Medulla oblongata (tissue), 1 donor: ENCODE data around the gene SHQ1.
"Not testable (repeated sequence)": the region's sequence is repeated elsewhere in the genome, so short reads cannot be mapped to it uniquely, and the experiment has no call there.

Source experiments
- DNase-seq: peaks from one replicate; pipeline ENCODE4 v3.0.0-alpha.2; 2015; ENCODE audit errors: extremely low spot score

Gene SHQ1

GRCh38 chr3:72719137-72719536, 129.1 kb downstream of the SHQ1 start:
- no peak for DNase-seq

GRCh38 chr3:72714135-72714534, 134.1 kb downstream of the SHQ1 start:
- not testable (repeated sequence) for DNase-seq

GRCh38 chr3:72710471-72710870, 137.8 kb downstream of the SHQ1 start:
- DNase-seq: not testable (repeated sequence)

GRCh38 chr3:72708441-72708840, 139.8 kb downstream of the SHQ1 start:
- DNase-seq: no peak

GRCh38 chr3:72702997-72703396, 145.2 kb downstream of the SHQ1 start:
- DNase-seq: no peak

- no peak for DNase-seq
Observed at GRCh38 chr3:72702390-72702789, 145.9 kb downstream of the SHQ1 start.

- DNase-seq: no peak
Observed at GRCh38 chr3:72700106-72700505, 148.1 kb downstream of the SHQ1 start.

GRCh38 chr3:72699631-72700030, 148.6 kb downstream of the SHQ1 start:
- no peak for DNase-seq
